A549 (cell line): ENCODE data around the gene MCTP1.

ENCODE experiments used
- BCL3 ChIP-seq: fragments of >200 bp; sonication (Bioruptor Twin); formaldehyde crosslinking; IDR thresholded peaks from 3 replicates; pipeline ENCODE4 v1.6.1; 2016
- BHLHE40 ChIP-seq: IDR thresholded peaks from 2 replicates; pipeline ENCODE4 v1.6.1; 2012; ENCODE audit warnings: low read depth, low read length, inconsistent platforms
- CHD4 ChIP-seq: fragments of 200-600 bp; sonication (generic); IDR thresholded peaks from 2 replicates; pipeline ENCODE4 v1.6.1; 2016; ENCODE audit warnings: antibody characterized with exemption, mild to moderate bottlenecking, borderline replicate concordance
- CTCF ChIP-seq: fragments of >200 bp; sonication (Bioruptor Twin); formaldehyde crosslinking; IDR thresholded peaks from 3 replicates; pipeline ENCODE4 v1.5.1; 2016
- FOSL2 ChIP-seq, 2 experiments: fragments of 450-650 bp in 1 of 2; fragments of >200 bp in 1 of 2; sonication (Bioruptor Twin) in 1 of 2; formaldehyde crosslinking; IDR thresholded peaks; 2 replicates each; pipeline versions ENCODE4 v1.5.0 to v1.6.1; 2016 to 2020; ENCODE audit warnings: mild to moderate bottlenecking in 1 of 2, moderate library complexity in 1 of 2
- KDM1A ChIP-seq: fragments of 200-600 bp; sonication (generic); IDR thresholded peaks from 2 replicates; pipeline ENCODE4 v1.6.1; 2016; ENCODE audit warnings: low read depth, mild to moderate bottlenecking
- KDM5A ChIP-seq: fragments of 200-600 bp; sonication (generic); IDR thresholded peaks from 2 replicates; pipeline ENCODE4 v1.6.1; 2016; ENCODE audit warnings: antibody characterized with exemption, mild to moderate bottlenecking
- MYC ChIP-seq: IDR thresholded peaks from 2 replicates; pipeline ENCODE4 v1.6.1; 2012; ENCODE audit warnings: mild to moderate bottlenecking, inconsistent platforms, low read length, improper control_type of control experiment, borderline replicate concordance
- POLR2A ChIP-seq: IDR thresholded peaks from 2 replicates; pipeline ENCODE4 v1.6.1; 2012; ENCODE audit warnings: mild to moderate bottlenecking, low read length
- RAD21 ChIP-seq, 2 experiments: fragments of >200 bp in 1 of 2; sonication (Bioruptor Twin) in 1 of 2; formaldehyde crosslinking in 1 of 2; IDR thresholded peaks in 1 of 2; conservative IDR thresholded peaks in 1 of 2; 2 replicates in 1 of 2; 3 replicates in 1 of 2; pipeline ENCODE4 v1.6.1; 2012 to 2018; ENCODE audit warnings: inconsistent platforms in 1 of 2
- SMC3 ChIP-seq: fragments of >200 bp; sonication (Bioruptor Twin); formaldehyde crosslinking; IDR thresholded peaks from 3 replicates; pipeline ENCODE4 v1.6.1; 2018; ENCODE audit warnings: inconsistent platforms
- USF2 ChIP-seq: fragments of 450-650 bp; IDR thresholded peaks from 2 replicates; pipeline ENCODE4 v1.6.1; 2014; ENCODE audit warnings: antibody characterized with exemption
- TF ChIP-seq, protein P1 (sequence below): fragments of 200-600 bp; sonication (generic); IDR thresholded peaks from 2 replicates; pipeline ENCODE4 v1.6.1; 2016; ENCODE audit warnings: antibody characterized with exemption, mild to moderate bottlenecking, moderate library complexity

GRCh38 chr5:95151694-95152093, 133.2 kb downstream of the MCTP1 start:
- no peak for TF ChIP-seq POLR2A
- TF ChIP-seq CTCF = no peak
- TF ChIP-seq RAD21 (conservative IDR thresholded peaks at IDR 0.05 in 1 of 2, IDR thresholded peaks at IDR 0.05 in 1 of 2) = no peak
- TF ChIP-seq, protein P1, sequence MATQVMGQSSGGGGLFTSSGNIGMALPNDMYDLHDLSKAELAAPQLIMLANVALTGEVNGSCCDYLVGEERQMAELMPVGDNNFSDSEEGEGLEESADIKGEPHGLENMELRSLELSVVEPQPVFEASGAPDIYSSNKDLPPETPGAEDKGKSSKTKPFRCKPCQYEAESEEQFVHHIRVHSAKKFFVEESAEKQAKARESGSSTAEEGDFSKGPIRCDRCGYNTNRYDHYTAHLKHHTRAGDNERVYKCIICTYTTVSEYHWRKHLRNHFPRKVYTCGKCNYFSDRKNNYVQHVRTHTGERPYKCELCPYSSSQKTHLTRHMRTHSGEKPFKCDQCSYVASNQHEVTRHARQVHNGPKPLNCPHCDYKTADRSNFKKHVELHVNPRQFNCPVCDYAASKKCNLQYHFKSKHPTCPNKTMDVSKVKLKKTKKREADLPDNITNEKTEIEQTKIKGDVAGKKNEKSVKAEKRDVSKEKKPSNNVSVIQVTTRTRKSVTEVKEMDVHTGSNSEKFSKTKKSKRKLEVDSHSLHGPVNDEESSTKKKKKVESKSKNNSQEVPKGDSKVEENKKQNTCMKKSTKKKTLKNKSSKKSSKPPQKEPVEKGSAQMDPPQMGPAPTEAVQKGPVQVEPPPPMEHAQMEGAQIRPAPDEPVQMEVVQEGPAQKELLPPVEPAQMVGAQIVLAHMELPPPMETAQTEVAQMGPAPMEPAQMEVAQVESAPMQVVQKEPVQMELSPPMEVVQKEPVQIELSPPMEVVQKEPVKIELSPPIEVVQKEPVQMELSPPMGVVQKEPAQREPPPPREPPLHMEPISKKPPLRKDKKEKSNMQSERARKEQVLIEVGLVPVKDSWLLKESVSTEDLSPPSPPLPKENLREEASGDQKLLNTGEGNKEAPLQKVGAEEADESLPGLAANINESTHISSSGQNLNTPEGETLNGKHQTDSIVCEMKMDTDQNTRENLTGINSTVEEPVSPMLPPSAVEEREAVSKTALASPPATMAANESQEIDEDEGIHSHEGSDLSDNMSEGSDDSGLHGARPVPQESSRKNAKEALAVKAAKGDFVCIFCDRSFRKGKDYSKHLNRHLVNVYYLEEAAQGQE = no peak
- no peak for TF ChIP-seq KDM5A
- TF ChIP-seq SMC3 = no peak
- no peak for TF ChIP-seq KDM1A
- no peak for TF ChIP-seq BCL3
- no peak for TF ChIP-seq USF2
- no peak for TF ChIP-seq MYC
- no peak for TF ChIP-seq FOSL2 (IDR thresholded peaks at IDR 0.05)
- TF ChIP-seq FOSL2 (CRISPR knock-in tag; IDR thresholded peaks at IDR 0.05) = no peak
- TF ChIP-seq BHLHE40 = no peak
- no peak for TF ChIP-seq CHD4
